GM12874 (cell line): ENCODE measurements around the gene MROH7.

Experiments
- TF ChIP-seq, protein P1 (sequence below): IDR thresholded peaks from 2 replicates; pipeline ENCODE4 v1.5.1; 2011; ENCODE audit warnings: low read depth, mild to moderate bottlenecking, control low read depth, low read length, moderate library complexity; ENCODE audit not compliant: insufficient read depth

MROH7 gene

DNA sequence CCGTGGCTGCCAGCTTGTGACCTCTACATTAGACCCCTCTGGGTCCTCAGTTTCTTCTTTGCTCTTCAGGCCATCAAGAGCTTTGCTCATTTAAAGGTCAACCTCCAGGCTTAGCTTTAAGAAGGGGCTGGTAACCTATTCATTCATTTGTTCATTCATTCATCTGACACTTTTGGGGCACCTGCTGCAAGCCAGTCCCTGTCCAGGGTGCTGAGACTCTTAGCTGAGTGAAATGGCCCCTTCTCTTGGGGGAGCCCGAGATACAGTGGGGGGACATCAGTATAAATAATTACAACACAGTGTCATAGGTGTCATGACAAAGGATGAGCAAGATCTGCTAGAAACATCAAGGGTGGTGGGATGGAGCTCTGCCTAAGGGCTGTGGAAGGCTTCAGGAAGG, 63.6 kb downstream of the MROH7 start:
- TF ChIP-seq, protein P1, sequence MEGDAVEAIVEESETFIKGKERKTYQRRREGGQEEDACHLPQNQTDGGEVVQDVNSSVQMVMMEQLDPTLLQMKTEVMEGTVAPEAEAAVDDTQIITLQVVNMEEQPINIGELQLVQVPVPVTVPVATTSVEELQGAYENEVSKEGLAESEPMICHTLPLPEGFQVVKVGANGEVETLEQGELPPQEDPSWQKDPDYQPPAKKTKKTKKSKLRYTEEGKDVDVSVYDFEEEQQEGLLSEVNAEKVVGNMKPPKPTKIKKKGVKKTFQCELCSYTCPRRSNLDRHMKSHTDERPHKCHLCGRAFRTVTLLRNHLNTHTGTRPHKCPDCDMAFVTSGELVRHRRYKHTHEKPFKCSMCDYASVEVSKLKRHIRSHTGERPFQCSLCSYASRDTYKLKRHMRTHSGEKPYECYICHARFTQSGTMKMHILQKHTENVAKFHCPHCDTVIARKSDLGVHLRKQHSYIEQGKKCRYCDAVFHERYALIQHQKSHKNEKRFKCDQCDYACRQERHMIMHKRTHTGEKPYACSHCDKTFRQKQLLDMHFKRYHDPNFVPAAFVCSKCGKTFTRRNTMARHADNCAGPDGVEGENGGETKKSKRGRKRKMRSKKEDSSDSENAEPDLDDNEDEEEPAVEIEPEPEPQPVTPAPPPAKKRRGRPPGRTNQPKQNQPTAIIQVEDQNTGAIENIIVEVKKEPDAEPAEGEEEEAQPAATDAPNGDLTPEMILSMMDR = no peak

DNA sequence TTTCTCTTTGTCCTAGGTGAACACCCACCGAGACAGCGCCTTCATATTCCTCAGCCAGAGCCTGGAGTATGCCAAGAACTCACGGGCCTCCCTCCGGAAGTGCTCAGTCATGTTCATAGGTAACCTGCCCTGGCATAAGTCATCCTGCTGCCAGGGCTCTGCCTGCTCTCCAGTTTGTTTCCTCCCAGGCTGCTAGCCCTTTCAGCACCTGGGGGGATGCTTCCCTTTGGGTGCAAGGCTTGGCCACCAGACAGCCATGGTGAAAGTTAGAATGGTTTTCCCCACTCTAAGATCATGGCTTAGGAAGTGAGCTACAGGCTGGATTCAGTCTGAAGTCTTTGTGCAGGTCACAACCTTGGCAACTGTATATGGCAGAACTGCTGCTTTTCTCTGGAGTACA, 64.8 kb downstream of the MROH7 start:
- TF ChIP-seq, protein P1 = no peak

DNA sequence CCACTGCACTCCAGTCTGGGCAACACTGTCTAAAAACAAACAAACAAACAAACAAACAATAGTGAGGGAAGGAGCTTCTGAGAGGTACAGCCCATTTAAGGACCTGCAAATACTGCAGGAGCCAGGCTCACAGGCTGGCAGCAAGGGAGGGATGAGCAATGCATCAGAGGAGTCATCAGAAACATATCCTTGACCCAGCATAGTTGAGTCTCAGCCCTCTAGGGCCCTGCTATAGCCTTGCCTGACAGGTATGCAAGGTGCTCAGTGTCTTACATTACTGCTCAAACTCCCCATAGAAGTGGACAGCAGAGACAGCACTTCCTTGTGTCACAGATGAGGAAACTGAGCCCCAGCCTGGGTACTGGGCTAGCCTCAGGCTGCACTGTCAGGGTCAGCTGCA, 66.8 kb downstream of the MROH7 start:
- TF ChIP-seq, protein P1 = no peak

DNA sequence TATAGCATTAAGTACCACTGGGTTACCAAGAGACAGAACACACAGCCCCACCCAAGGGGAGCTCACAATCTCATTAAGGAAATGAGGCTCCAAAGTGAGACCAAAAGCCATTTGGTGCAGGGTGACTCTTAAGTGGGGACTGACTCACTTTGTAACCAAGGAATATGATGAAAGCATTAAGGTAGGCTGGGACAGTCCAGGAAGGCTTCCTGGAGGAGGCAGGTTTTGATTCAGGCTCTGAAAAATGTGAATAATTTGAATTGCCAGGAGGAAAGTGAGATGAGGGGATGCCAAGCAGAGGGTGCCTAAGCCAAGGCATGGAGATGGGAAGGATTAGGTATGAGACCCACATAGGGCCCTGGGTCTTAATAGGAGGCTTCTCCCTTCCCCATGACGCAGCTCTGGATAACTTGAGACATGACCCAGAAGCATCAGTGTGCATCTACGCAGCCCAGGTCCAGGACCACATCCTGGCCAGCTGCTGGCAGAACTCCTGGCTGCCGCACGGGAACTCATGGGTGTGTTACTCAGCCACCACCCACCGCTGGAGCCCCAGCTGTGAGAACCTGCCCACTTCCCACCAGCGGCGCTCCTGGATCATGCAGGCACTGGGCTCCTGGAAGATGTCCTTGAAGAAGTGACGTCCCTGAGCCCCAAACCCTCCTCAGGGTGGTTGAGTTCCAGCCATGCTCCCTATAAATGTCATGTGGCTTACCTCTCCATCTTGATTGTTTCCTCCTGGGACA, 68.1 kb downstream of the MROH7 start:
- TF ChIP-seq, protein P1 = no peak

DNA sequence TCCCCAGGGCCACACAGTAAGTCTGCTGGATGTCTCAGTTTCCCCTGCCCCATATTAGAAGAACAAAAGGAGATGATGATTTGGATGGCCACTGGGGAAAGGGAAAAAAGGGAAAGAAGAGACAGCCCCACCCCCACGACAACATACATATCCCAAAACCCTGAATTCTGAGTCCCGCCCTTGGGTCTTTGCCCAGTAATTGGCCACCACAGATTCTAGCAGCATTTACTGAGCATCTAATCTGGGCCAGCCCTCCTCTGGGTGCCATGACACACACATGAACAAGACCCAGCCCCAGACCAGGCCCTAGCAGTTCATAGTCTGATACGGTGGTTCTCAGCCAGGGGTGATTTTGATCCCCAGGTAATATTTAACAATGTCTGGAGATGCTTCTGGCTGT, 68.8 kb downstream of the MROH7 start:
- TF ChIP-seq, protein P1 = no peak

DNA sequence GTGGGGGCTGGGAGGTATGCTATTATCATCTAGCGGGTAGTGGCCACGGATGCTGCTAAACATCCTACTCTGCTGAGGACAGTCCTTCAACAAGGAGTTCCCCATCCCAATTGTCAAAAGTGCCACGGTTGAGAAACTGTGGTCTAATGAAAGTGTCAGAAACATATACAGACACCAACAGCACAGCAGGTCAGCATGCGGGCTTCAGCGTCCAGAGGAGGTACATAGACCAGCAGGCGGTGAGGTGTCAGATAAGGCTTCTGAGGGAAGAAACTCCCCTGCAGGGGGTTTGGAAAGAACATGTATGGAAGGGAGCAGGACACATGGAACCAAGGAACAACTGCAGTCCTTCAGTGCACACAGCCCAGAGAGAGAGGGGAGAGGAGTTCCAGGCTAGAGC, 69.3 kb downstream of the MROH7 start:
- TF ChIP-seq, protein P1 = no peak

DNA sequence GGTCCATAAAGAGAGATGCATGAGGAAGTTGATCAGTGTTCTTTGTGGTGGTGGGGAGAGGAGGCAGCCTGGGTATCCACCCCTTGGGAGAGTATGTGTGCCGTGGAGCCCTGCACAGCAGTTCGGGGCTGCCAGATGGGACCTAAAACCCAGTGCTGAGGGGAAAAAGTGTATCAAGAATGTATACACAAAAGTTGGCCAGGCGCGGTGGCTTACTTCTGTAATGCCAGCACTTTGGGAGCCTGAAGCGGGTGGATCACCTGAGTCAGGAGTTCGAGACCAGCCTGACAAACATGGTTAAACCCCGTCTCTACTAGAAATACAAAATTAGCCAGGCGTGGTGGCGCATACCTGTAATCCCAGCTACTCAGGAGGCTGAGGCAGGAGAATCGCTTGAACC, 70.0 kb downstream of the MROH7 start:
- TF ChIP-seq, protein P1 = no peak
